GM18873 (cell line): Measurements from ENCODE around the gene SUPT5H.

Experiments used
- ATAC-seq: cut with Tn5 transposase; IDR thresholded peaks from one replicate; pipeline ENCODE4 v1.9.1; 2021; ENCODE audit warnings: mild to moderate bottlenecking, moderate library complexity, moderate number of reproducible peaks; ENCODE audit not compliant: unreplicated experiment, low FRiP score

The SUPT5H gene

GRCh38 chr19:39408392-39409207 lies 36.8 kb upstream of the SUPT5H start:
- ATAC-seq: no peak

- ATAC-seq: no peak
These were observed 36.0 kb upstream of the SUPT5H start for GRCh38 chr19:39409208-39410016.

- no peak for ATAC-seq
These were observed 35.2 kb upstream of the SUPT5H start for GRCh38 chr19:39410017-39410830.

- ATAC-seq: no peak
These were observed 34.6 kb upstream of the SUPT5H start for GRCh38 chr19:39410831-39411080.

- no peak for ATAC-seq
These were observed 34.1 kb upstream of the SUPT5H start for GRCh38 chr19:39411081-39411831.

GRCh38 chr19:39411832-39412099 lies 33.6 kb upstream of the SUPT5H start:
- ATAC-seq: peak; percentile 23

- ATAC-seq: peak; percentile 47
These were observed 33.1 kb upstream of the SUPT5H start, which contains the start of gene PLEKHG2 for GRCh38 chr19:39412100-39412866. Gene PLEKHG2, plus strand, starts transcription at chr19:39412669. Its CDS starts 1,418 bp downstream, at chr19:39414087.

- ATAC-seq: no peak
These were observed 32.5 kb upstream of the SUPT5H start for GRCh38 chr19:39412867-39413271.

- ATAC-seq: no peak
These were observed 32.0 kb upstream of the SUPT5H start for GRCh38 chr19:39413272-39413910.

- no peak for ATAC-seq
These were observed 31.3 kb upstream of the SUPT5H start for GRCh38 chr19:39413911-39414608.

- no peak for ATAC-seq
These were observed 30.0 kb upstream of the SUPT5H start for GRCh38 chr19:39415111-39416046.

- ATAC-seq: no peak
These were observed 28.9 kb upstream of the SUPT5H start for GRCh38 chr19:39416152-39417120.

GRCh38 chr19:39417463-39418181 lies 27.8 kb upstream of the SUPT5H start:
- ATAC-seq: no peak

- no peak for ATAC-seq
These were observed 26.4 kb upstream of the SUPT5H start for GRCh38 chr19:39419003-39419402.

GRCh38 chr19:39420769-39421168 lies 24.6 kb upstream of the SUPT5H start:
- no peak for ATAC-seq

- no peak for ATAC-seq
These were observed 23.4 kb upstream of the SUPT5H start for GRCh38 chr19:39422020-39422419.
